H9 (cell line): ENCODE data around the gene CAMK2G. TPM values are rescaled to one million over a fixed set of nuclear protein-coding genes. Genes with fewer than 3 reads are reported as not detected.

Source experiments
- DNase-seq: peaks from one replicate; pipeline ENCODE4 v3.0.0-alpha.2; 2017
- H2AFZ ChIP-seq: one replicate; pipeline ENCODE4 v1.6.1; 2013; ENCODE audit warnings: mild to moderate bottlenecking, low read length, control low read depth, moderate library complexity
- H2AK5ac ChIP-seq: 2 replicates; pipeline ENCODE4 v1.6.1; 2013; ENCODE audit warnings: low read length, control low read depth, mixed read lengths; ENCODE audit not compliant: insufficient read length
- H2BK120ac ChIP-seq: one replicate; pipeline ENCODE4 v1.6.1; 2013; ENCODE audit warnings: low read depth, mild to moderate bottlenecking, low read length, control low read depth, inconsistent platforms; ENCODE audit not compliant: poor library complexity, severe bottlenecking
- H2BK12ac ChIP-seq: 2 replicates; pipeline ENCODE4 v1.6.1; 2013; ENCODE audit warnings: low read length, control low read depth, mixed read lengths, low read depth; ENCODE audit not compliant: insufficient read length
- H2BK15ac ChIP-seq: 2 replicates; pipeline ENCODE4 v1.6.1; 2013; ENCODE audit warnings: low read depth, low read length, control low read depth
- H2BK20ac ChIP-seq: one replicate; pipeline ENCODE4 v1.6.1; 2013; ENCODE audit warnings: low read depth, mild to moderate bottlenecking, low read length, control low read depth, inconsistent platforms; ENCODE audit not compliant: poor library complexity, severe bottlenecking
- H2BK5ac ChIP-seq: 2 replicates; pipeline ENCODE4 v1.6.1; 2013; ENCODE audit warnings: low read length, control low read depth, mixed read lengths; ENCODE audit not compliant: insufficient read length
- H3K14ac ChIP-seq: 2 replicates; pipeline ENCODE4 v1.6.1; 2013; ENCODE audit warnings: low read length, control low read depth; ENCODE audit not compliant: insufficient read depth
- H3K18ac ChIP-seq: 2 replicates; pipeline ENCODE4 v1.6.1; 2013; ENCODE audit warnings: low read depth, mild to moderate bottlenecking, mixed read lengths, low read length, control low read depth; ENCODE audit not compliant: insufficient read length
- H3K23ac ChIP-seq: 2 replicates; pipeline ENCODE4 v1.6.1; 2013; ENCODE audit warnings: low read length, control low read depth, mixed read lengths, low read depth; ENCODE audit not compliant: insufficient read length
- H3K23me2 ChIP-seq: 2 replicates; pipeline ENCODE4 v1.6.1; 2013; ENCODE audit warnings: low read depth, mild to moderate bottlenecking, mixed read lengths, low read length, control low read depth; ENCODE audit not compliant: insufficient read length, poor library complexity, severe bottlenecking
- H3K27ac ChIP-seq: 2 replicates; pipeline ENCODE4 v1.5.1; 2013; ENCODE audit warnings: low read length, control low read depth, mixed read lengths, low read depth; ENCODE audit not compliant: insufficient read length
- H3K27me3 ChIP-seq: 2 replicates; pipeline ENCODE4 v1.6.1; 2013; ENCODE audit warnings: low read length, control low read depth, inconsistent platforms; ENCODE audit not compliant: insufficient read depth
- H3K4ac ChIP-seq: 2 replicates; pipeline ENCODE4 v1.6.1; 2013; ENCODE audit warnings: low read depth, mild to moderate bottlenecking, control low read depth, inconsistent platforms, low read length, moderate library complexity
- H3K4me1 ChIP-seq: 2 replicates; pipeline ENCODE4 v1.6.1; 2013; ENCODE audit warnings: low read length, control low read depth, inconsistent platforms; ENCODE audit not compliant: insufficient read depth
- H3K4me2 ChIP-seq: 2 replicates; pipeline ENCODE4 v1.6.1; 2013; ENCODE audit warnings: low read length, control low read depth, mixed read lengths; ENCODE audit not compliant: insufficient read length, insufficient read depth
- H3K56ac ChIP-seq: 2 replicates; pipeline ENCODE4 v1.6.1; 2013; ENCODE audit warnings: low read depth, mild to moderate bottlenecking, mixed read lengths, low read length, control low read depth; ENCODE audit not compliant: insufficient read length
- H3K79me1 ChIP-seq: 2 replicates; pipeline ENCODE4 v1.6.1; 2013; ENCODE audit warnings: low read depth, mild to moderate bottlenecking, moderate library complexity, low read length, control low read depth, inconsistent platforms; ENCODE audit not compliant: insufficient read depth, poor library complexity, severe bottlenecking
- H3K79me2 ChIP-seq: 2 replicates; pipeline ENCODE4 v1.6.1; 2013; ENCODE audit warnings: low read length, control low read depth, inconsistent platforms; ENCODE audit not compliant: insufficient read depth
- H3K9ac ChIP-seq: 2 replicates; pipeline ENCODE4 v1.6.1; 2013; ENCODE audit warnings: low read length, control low read depth, mixed read lengths; ENCODE audit not compliant: insufficient read length; ENCODE audit errors: extremely low read depth
- H3K9me3 ChIP-seq: one replicate; pipeline ENCODE4 v1.6.1; 2013; ENCODE audit warnings: low read depth, low read length, inconsistent platforms; ENCODE audit not compliant: control insufficient read depth
- H3T11ph ChIP-seq: one replicate; pipeline ENCODE4 v1.6.1; 2013; ENCODE audit warnings: mild to moderate bottlenecking, low read length, control low read depth, inconsistent platforms
- H4K20me1 ChIP-seq: one replicate; pipeline ENCODE4 v1.6.1; 2013; ENCODE audit not compliant: control insufficient read depth, insufficient read length, insufficient read depth
- H4K5ac ChIP-seq: 2 replicates; pipeline ENCODE4 v1.6.1; 2013; ENCODE audit warnings: low read depth, mild to moderate bottlenecking, mixed read lengths, low read length, control low read depth; ENCODE audit not compliant: insufficient read length
- H4K8ac ChIP-seq: replicated peaks from 2 replicates; pipeline ENCODE4 v1.6.1; 2013; ENCODE audit warnings: low read length, control low read depth, mixed read lengths, low read depth; ENCODE audit not compliant: insufficient read length
- H4K91ac ChIP-seq: 2 replicates; pipeline ENCODE4 v1.6.1; 2013; ENCODE audit warnings: low read depth, mild to moderate bottlenecking, moderate library complexity, mixed read lengths, low read length, control low read depth; ENCODE audit not compliant: insufficient read length
- H3K27ac Mint-ChIP-seq, 3 experiments: 2 replicates in 2 of 3; 3 replicates in 1 of 3; pipeline ENCODE4 v1.8.0; 2020 to 2021; ENCODE audit warnings: mixed read lengths in 3 of 3, mild to moderate bottlenecking in 1 of 3, moderate library complexity in 1 of 3
- H3K27me3 Mint-ChIP-seq: 2 replicates; pipeline ENCODE4 v1.8.0; 2021; ENCODE audit warnings: low read depth, mild to moderate bottlenecking, moderate library complexity, mixed read lengths
- H3K36me3 Mint-ChIP-seq, 3 experiments: 2 replicates in 2 of 3; 3 replicates in 1 of 3; pipeline ENCODE4 v1.8.0; 2020 to 2021; ENCODE audit warnings: low read depth in 3 of 3, mixed read lengths in 3 of 3; ENCODE audit not compliant: insufficient read depth in 1 of 3
- H3K4me1 Mint-ChIP-seq, 2 experiments: 2 replicates each; pipeline ENCODE4 v1.8.0; 2020; ENCODE audit warnings: mixed read lengths in 2 of 2
- H3K4me3 Mint-ChIP-seq, 2 experiments: 2 replicates in 1 of 2; 3 replicates in 1 of 2; pipeline ENCODE4 v1.8.0; 2020 to 2021; ENCODE audit warnings: mild to moderate bottlenecking in 2 of 2, mixed read lengths in 2 of 2, moderate library complexity in 1 of 2
- H3K9me3 Mint-ChIP-seq, 2 experiments: 2 replicates in 1 of 2; 3 replicates in 1 of 2; pipeline ENCODE4 v1.8.0; 2020; ENCODE audit warnings: mild to moderate bottlenecking in 2 of 2, mixed read lengths in 2 of 2, moderate library complexity in 1 of 2
- WGBS: extraction: QIAGEN DNeasy Blood & Tissue Kit; methylation state at CpG from one replicate; pipeline ENCODE4 v1.1.7; 2013; ENCODE audit warnings: missing lambda C conversion rate, low lambda C conversion rate, mixed read lengths; ENCODE audit not compliant: insufficient read length; ENCODE audit errors: extremely low coverage; 5-methylcytosine and 5-hydroxymethylcytosine counted together
- total RNA-seq: library from RNA; stranded (reverse); gene quantifications from 2 replicates; pipeline ENCODE4 v1.2.1, GENCODE V29; 2021
- TF ChIP-seq, protein P1 (sequence below): fragments of 200-600 bp; sonication (generic); conservative IDR thresholded peaks from 3 replicates; pipeline ENCODE4 v1.8.0; 2021; ENCODE audit warnings: antibody characterized with exemption, mild to moderate bottlenecking

CAMK2G gene
- total RNA-seq, 1 experiment from 2014 or later = 31.8 TPM

DNA sequence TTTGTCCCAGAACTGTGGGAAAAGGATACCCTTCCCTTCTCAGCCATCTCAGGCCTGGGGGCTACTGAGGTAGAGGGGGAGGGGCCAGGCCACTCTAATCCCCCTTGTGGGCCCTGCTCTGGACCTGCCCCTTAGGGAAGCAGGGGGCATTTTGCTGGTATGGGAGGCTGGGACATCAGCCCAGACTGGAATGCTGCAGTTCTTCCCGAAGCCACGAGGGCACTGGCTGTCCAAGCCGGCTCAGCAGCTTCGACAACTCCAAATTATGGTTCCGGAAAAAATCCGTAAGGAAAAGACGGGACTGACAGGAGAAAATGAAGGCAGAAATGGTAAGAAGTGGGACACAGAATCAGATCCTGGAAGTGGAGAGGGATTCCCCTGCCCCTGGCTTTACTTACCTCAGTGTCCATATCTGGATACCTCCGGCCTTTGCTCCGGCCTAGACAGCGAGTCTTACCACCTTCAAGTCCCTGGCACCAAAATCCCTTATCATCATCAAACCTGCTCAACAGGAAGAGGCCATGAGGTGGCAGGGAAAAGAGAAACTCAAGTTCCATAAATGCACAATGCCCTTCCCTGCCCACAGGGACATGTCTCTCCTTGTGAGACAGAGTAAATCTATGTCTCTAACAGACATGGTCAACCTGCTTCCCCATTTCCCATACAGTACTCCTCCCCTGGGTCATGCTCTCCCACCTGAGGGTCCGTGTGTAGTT lies 71.9 kb downstream of the CAMK2G start:
- Histone ChIP-seq H3K18ac (no peak overlapping the region), H2AFZ (no peak overlapping the region), H4K8ac (no peak overlapping the region), H3K14ac (no peak overlapping the region), H2BK20ac (no peak overlapping the region), H3K27me3 (no peaks in the 10 kb centered on the region), H3K27ac (no peak overlapping the region), H2AK5ac (no peak overlapping the region), H4K5ac (no peak overlapping the region), H3K79me1 (no peaks in the 10 kb centered on the region), H3K9me3 (no peaks in the 10 kb centered on the region), H2BK15ac (no peak overlapping the region), H3K23me2 (no peaks in the 10 kb centered on the region), H3K56ac (no peak overlapping the region), H4K91ac (no peak overlapping the region), H3T11ph (no peak overlapping the region), H3K4me1 (no peaks in the 10 kb centered on the region), H2BK120ac (no peak overlapping the region), H3K9ac (no peak overlapping the region), H4K20me1 (no peaks in the 10 kb centered on the region), H3K23ac (no peak overlapping the region), H3K4ac (no peak overlapping the region), H3K79me2 (no peaks in the 10 kb centered on the region), H2BK12ac (no peak overlapping the region), H3K4me2 (no peak overlapping the region), H2BK5ac (no peak overlapping the region)
- Mint-ChIP-seq H3K4me3 (no peak overlapping the region; a peak in 1 of 5 replicates), H3K4me1 (no peaks in the 10 kb centered on the region), H3K27ac (no peak overlapping the region), H3K27me3 (no peaks in the 10 kb centered on the region), H3K36me3 (peaks cover 16 to 74% (median 56%) of the 10 kb centered on the region in 3 experiments; a peak in 6 of 7 replicates), H3K9me3 (no peaks in the 10 kb centered on the region)
- TF ChIP-seq, protein P1, sequence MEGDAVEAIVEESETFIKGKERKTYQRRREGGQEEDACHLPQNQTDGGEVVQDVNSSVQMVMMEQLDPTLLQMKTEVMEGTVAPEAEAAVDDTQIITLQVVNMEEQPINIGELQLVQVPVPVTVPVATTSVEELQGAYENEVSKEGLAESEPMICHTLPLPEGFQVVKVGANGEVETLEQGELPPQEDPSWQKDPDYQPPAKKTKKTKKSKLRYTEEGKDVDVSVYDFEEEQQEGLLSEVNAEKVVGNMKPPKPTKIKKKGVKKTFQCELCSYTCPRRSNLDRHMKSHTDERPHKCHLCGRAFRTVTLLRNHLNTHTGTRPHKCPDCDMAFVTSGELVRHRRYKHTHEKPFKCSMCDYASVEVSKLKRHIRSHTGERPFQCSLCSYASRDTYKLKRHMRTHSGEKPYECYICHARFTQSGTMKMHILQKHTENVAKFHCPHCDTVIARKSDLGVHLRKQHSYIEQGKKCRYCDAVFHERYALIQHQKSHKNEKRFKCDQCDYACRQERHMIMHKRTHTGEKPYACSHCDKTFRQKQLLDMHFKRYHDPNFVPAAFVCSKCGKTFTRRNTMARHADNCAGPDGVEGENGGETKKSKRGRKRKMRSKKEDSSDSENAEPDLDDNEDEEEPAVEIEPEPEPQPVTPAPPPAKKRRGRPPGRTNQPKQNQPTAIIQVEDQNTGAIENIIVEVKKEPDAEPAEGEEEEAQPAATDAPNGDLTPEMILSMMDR = no peak
- no peak for DNase-seq
- no CpG with 5 or more reads among the region's 11 CpGs for WGBS
